Hematopoietic multipotent progenitor cell treated with erythropoietin and hydrocortisone succinate and interleukin-3 and kit ligand, for 8 days (in vitro differentiated cells): Measurements from ENCODE around the gene C10orf90.

ENCODE experiments used
- DNase-seq: peaks from one replicate; pipeline ENCODE4 v3.0.0-alpha.2; 2015

C10orf90 gene

DNA sequence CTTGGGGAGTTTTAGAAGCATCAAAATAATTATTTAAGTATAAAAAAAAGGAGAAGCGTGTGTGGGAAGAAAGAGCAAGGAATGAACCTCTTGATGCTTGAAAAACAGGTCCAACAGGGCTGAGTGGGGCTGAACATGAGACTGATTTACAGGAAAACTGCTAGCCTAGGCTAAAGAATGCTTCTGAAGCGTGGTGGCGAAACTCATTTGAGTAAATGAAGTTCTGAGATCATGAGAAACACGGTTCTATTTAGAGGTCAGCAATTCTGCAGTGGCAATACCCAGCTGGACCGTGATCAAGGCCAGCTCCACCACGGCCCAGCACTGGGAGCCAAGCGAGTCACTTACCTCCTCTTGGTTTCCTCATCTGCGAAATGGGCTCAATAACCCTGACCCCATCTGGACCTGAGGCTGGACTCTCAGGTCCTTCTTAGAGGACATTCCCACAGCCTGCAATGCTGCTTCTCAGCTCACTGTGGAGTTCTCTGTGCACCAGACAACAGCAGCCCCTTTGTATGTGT is 142.1 kb downstream of the C10orf90 start:
- no peak for DNase-seq

DNA sequence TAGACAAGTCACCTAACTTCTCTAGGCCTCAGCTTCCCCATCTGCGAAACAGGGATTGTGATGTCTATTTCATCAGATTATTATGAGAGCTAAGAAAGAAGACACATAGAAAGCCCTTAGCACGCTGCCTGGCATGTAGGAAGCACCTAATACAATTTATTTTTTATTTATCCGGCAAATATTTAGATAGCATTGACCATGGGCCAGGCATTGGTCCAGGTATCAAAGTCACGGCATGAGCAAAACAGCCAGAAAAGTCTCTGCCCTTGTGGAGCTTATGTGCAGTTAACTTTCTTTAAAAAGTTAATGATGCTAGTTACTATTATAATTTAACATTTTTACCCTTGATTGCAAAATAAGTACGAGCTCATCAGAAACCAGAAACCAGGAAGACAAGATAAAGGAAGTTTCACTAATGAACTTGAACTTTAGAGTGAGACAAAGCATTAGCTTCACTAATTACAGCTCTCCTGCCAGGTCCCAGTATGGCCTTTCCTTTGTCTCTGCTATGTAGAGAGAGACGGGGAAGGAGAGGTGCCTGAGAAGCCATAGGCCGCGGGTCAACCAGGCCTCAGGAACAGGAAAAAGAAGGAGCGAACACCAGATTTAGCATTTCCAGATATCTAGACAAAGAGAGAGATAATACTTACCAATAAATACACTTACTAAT is 142.7 kb downstream of the C10orf90 start:
- DNase-seq: no peak

DNA sequence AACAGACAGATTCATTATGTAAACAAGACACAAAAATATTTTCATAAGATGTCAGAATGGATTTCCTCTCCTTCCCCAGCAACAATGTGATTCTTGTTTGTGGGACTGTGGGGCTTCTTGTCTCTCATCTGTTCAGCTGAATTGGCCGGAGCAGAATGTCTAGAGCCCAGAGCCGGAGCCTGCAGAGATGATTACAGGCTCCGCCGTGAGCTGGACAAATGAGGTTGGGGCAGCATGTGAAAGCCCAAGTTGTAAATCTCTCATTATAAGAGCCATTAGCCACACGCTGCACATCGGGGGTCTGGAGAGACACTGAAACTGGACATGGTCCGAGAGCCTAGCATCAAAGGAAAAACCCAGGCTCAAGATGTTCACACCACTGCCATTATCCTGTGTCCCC is 145.2 kb downstream of the C10orf90 start:
- no peak for DNase-seq

DNA sequence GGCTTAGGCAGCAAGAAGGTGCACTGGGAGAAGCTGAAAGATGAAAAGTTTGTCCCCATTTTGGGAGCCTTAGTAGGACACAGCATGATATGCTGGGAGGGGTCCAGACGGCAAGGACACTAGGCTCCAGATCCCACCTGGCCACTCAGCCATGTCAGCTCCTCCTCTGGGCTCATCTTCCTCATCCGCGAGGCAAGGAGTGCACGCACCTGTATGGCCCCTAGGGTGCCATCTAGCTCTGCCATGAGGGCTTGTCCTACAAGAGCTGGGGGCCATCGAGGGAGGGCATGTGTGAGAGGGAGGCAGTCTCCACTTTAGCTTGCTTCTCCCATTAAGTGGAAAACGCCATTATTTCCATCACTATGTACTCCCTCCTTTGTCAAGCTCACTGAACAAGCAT is 146.0 kb downstream of the C10orf90 start:
- no peak for DNase-seq

DNA sequence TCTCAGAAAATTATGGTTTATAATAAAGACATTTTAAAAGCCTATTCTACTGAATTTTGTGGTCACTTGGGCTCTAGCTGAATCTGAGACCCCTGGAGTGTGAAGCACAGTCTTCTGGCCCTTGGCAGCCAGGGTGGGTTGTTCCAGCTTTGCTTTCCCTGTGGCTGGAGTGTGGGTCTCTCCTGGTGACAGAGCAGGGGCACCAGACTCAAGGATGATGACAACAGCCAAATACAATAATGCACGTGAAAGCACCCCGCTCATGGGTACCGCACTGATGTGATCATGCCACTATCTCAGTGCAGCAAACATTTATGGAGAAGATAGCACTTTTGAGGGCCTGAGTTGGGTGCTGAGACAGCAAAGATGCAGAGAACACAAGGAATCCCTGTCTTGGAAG is 147.4 kb downstream of the C10orf90 start:
- no peak for DNase-seq

DNA sequence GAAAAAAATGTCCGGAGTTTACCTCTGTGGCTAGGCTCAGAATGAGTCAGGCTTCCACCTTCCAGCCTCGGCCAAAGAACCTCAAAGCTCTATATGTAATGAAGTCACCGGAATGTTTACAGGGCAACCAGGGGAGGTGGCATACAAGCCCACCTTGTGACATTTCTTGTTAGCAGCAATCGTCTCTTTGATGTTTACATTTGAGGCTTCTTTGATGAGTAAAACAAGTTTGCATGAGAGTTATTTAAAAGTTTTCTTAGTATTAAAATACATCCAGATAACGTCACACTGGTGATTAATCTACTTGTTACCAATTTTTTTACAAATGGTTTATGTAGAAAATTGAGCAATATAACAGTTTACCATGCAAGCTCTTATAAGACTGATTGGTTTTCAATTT is 149.1 kb downstream of the C10orf90 start:
- DNase-seq: no peak

DNA sequence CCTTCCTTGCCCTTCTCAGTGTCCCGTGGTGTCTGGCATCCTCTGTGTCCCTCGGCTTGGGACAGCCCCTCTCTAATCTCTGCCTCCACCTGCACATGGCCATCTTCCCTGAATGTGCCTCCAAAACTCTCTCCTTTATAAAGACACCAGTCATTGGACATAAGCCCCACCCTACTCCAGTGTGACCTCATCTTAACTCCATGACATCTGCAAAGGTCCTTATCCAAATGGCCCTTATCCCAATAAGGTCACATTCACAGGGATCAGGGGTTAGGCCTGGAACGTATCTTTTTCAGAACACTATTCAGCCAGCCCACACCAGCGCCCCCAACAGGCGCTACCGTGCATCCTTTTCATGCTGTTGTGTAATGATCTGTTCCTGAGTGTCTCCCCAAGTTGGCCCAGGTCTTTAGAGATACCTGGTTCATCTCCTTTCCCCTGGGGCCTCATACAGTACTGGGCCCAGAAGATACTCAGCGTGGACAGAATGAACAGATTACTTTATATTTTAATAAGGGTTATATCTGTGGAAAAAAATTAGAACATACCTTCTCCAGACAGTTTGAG is 149.7 kb downstream of the C10orf90 start:
- no peak for DNase-seq

DNA sequence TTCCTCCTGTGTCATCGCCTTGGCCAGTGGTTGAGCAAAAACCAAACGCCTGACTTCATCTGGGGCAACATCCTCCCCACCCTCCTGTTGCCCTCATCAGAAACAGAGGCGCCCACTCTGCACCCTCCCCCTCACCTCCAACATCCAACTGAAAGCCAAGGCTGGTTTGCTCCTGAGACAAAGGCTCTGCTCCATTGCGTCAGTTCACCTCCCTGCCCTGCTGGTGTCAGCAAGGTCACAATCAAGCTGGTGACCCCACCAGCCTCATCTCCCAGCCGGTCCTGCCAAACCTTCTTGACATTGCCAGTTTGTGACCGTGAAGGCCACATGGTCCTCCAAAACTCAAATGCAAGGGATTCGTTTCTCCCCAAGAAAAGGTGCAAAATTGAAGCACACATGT is 150.5 kb downstream of the C10orf90 start:
- DNase-seq: no peak

DNA sequence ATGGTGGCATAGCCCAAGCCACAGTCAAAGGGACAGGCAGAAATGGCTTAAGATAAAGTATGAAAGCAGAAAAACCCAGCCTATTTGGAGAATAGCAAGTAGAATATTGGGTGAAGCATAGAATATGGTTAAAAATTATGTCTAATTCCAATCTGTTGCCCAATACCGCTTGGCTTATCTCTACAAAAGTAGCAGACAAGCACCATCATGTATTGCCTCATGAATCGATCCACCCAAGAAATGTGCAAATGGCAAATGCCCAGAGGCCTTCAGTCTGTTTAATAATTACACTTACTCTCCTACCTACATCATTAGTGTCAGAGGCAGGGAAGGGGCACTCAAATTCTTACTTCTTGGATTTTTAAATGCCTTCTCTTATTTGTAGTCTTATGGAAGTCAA is 151.3 kb downstream of the C10orf90 start:
- no peak for DNase-seq

DNA sequence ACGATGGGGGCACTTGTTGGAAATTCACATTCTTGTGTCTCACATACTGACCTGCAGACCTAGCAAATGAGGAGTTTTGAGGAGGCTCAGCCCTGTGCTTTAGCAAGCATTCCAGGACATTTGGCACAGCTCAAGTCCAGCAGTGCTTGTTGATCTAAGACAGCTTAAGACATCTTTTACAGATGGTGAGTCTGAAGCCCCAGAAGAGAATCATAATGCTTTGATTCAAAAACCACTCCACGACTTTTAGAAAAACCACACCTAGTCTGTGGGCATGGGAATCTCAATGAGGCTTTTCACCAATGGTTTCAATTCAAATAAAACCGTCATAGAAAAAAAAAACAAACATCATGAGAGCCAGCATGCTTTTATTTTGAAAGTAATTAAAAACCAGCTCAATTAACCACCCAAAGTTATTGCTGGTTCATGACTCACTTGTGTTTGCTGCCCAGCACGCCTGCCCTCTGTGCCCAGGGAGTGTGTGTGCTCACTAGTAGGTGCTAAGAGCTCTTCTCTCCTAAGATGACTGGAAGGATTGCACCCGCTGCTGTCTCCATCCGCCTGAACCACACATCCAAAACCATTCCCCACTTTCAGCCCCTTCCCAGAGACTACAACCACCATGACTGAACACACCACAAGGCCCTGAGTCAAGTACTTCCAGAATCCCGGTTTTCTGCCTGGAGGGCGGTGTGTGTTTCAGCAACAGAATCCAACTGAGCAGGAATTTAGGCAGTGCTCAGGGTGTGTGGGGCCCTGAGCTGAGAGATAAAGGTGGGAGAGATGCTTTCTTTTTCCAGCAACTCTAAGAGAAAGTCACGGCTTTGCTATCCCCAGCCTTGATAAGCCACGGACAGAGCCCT is 152.0 kb downstream of the C10orf90 start:
- no peak for DNase-seq

DNA sequence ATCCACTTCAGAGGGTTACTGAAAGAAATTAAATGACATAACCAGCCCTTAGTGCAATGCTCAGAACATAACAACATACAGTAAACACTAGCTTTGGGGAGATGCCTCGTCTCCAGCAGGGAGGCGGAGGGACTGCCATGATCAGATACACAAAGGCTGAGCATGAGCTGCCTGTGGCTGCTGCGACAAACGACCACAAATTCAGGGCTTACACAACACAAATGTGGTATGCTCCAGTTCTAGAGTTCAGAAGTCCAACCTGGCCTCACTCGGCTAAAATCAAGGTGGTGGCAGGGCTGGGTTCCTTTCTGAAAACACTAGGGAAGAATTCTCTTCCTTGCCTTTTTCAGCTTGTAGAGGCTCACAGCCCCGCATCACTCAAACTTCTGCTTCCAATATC is 154.0 kb downstream of the C10orf90 start:
- no peak for DNase-seq

DNA sequence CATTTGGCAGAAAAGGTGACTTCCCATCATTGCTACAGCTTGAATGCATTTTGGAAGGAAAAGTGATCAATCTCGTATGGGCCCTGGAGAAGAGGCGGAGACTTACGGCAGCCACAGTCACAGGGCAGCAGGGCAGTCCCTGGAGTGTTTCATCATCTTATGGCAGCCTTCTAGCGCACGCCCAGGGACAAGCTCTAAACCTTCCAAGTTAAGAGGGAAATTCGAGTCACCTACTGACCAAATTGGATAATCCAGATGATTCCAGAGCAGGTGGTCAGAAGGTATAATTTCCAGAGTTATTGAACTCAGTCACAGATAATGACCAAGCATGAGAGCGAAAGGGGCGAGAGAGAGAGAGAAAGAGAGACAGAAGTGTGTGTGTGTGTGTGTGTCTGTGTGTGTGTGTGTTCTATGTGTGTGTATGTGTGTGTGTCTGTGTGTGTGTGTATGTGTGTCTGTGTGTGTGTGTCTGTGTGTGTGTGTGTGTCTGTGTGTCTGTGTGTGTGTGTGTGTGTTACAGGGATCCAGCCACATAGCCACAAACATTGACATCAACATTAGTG is 158.5 kb downstream of the C10orf90 start:
- no peak for DNase-seq

DNA sequence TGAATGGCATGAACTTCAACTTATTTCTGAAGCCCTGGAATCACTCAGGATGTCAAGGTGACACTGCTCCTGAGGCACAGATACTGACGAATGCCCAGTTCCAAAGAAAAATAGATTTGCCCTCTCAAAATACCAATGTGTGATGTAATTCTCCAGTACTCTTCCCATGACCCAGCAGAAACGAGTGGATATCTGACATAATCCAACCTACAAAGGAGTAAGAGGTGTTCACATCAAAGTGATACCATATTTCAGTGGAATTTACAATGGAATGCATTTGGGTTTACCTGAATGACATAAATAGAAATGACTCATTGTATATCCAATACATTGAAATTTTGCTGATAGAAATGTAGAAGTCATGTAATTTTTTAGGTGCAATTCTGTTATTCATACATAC is 161.3 kb downstream of the C10orf90 start:
- no peak for DNase-seq

DNA sequence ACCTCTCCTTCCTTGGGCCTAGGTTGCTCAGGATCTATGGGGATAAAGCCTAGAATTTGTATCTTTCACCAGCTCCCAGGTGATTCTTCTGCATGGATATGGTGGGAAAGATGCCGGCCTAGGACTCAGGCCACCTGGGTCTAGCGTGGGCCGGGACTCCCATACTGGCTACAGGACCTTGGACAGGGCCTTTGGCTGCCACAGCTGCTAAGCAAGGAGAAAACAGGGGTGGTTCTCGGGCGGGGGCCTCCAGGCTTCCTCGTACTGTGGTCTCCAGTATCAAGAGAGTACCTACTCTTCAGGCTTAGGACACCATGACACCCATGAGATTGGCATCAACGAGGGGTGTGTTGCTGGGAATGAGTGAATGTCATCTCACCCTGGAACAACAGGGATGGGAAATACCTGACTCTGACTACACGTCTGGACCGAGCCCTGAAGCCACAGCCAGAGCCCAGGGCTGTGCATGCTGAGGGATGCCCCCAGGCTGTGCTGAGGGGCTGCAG is 161.9 kb downstream of the C10orf90 start:
- no peak for DNase-seq

DNA sequence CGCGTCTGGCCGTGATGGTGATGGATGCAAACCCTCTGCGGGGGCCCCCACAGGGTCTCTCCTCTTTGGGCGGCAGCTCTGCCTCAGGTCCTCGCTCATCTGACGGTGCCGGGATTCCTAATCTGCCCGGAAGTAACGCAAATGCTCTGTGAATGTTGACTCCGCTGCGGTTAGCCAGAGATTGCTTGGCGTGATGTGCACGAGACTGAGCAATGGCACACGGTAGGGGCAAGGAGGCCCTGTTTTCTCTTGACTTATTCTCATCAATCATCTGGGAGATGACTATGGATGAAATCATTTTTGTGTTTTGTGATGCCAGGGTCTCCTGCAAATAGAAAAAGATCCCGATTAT is 165.8 kb downstream of the C10orf90 start:
- DNase-seq: no peak

DNA sequence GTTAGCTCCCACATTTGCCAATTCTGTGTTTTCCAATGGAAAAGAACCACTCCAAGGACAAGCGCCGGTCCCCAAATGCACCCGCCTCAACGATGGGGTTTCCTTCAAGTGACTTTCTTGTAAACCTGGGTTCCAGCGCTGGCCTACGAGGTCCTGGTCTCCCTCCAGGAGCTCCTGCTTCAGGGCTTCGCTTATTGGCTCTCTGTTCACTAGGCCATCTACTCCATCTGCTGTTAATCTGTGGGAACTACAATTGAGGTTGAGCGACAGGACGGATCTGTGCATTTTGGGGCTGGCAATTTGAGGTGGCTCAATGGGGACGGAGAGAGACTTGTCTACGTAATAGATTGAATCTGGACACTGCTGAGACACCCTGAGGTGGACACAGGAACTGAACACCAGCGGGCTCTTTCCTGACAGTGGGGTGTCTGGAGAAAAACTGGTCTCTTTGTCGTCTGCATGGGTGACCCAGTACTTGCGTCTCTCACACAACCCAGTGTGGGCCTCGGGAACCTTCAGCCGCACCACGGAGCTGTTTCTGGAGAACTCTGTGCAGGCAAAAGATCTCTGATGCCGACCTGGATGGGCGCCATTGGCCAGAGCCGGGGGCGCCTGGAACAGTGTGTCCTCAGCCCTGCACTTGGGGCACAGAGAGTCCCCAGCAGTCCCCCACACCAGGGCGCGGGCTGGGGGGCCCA is 166.3 kb downstream of the C10orf90 start:
- peak; percentile 46 for DNase-seq

DNA sequence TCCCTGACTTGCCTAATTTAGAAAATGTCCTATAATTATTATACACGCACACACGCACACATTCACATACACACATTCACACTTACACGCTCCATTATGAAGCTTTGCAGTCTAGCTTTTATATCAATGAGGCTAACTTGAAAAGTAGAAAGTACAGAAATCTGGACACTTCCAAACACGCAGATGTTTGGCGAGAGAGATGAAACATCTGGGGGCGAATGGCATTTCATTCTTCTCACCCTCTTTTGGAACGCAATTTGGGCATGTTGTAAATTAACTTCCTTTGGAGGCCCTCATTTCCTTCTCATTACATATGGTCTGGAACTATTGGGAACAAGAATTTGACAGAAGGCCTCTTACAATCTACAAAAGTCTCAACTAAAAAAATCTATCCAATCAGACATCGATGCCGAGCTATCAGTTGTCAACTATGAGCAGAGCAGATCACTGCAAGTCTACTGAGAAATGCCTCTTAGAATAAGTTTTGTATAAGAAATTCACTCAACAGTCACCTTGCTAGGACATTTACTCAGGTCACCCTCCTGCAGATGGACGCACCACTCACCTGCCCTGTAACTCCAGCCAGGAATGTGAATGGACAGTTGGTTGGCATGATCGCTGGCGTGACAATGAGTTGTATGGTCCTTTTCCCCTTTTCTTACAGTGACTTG is 167.0 kb downstream of the C10orf90 start:
- no peak for DNase-seq

DNA sequence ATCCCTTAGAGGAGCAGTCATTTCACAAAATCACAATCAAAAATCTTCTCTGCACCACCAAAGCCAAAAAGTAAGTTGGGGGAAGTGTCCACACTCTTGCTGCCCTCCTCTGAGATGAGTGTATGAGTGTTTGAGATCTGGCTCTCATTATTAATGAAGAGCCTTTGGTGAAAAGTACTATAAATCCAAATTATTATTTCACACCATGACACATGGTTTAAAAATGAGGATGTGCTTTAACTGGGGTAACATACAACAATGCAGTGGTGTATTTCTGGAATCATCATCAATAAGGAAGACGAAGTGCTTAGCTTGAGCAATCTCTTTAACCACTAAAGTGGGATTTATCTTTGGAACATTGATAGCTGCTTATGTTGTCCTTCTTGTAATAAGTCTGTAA is 168.1 kb downstream of the C10orf90 start:
- no peak for DNase-seq

DNA sequence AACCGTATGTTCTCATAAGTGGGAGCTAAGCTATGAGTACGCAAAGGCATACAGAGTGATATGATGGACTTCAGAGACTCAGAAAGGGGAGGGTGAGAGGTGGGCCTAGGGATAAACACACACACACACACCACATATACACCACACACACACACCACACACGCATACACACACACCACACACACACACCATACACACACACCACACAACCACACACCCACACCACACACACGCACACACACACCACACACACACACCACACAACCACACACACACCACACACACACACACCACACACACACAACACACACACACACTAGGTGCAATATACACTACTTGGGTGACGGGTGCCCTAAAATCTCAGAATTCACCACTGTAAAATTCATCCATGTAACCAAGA is 168.7 kb downstream of the C10orf90 start:
- no peak for DNase-seq

DNA sequence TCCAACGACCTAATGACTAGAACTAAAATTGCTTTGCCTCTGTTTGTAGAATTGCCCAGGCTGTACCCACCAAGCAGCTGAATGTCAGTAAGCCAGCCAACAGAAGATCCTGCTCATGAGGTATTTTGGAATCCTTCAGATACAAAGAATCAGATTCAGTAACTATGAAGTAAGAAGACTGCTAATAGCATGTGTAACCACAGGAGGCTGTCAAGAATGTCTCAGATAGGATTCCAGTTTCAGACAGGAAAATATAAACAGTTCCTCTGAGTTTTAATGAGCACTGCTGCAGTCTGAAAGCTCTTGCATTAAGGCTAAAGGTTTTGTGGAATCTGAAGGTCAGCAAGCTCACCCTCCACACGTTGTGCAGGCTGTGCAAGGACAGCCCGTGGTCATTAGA is 169.6 kb downstream of the C10orf90 start:
- DNase-seq: no peak

DNA sequence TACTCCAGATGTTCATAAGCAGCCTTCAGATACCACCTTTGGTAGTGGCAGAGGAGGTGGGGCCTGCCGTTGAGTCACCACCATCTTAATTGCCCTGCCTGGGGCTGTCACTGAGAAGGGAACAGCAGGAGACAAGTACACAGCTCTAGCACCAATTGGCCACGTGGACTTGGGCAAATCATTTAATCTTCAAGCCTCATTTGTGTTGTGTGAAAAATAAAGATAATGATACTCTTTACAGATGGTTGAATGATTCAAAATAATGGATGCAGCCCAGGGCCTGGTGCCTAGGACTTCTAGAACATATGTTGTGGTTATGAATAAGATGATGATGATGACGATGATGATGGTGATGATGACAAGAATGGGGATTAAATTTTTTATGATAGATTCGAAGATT is 170.3 kb downstream of the C10orf90 start:
- DNase-seq: no peak

DNA sequence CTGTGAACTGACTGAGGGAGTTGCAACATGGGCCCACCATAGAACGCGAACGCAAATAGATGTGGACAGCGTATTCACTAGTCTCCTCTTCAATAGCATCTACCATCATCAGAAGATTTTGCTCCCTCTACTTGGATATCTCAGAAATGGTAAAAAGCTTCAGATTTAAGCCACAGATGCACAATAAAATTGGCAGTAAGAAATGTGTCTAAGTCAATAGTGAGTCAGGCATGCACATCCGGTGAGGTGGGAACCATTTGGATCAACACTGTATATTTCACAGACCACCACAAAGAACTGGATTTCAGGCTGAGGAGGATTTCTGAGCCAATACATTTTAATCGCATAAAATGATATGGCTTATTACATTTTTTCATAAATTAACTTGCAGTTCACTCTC is 170.7 kb downstream of the C10orf90 start:
- DNase-seq: no peak
